Measurements from ENCODE around the gene SERF1A. TPM values are rescaled to one million over a fixed set of nuclear protein-coding genes. Genes with fewer than 3 reads are reported as not detected.
"Not testable (repeated sequence)": the region's sequence is repeated elsewhere in the genome, so short reads cannot be mapped to it uniquely, and the experiment has no call there.

Gene SERF1A
- total RNA-seq = 10 to 100 TPM in 1 of 4 donors, 1 to 10 TPM in 3; 7.6 to 16.2 (median 9.6) TPM

- intact Hi-C loops (cut with DNase I); H3K9me3 ChIP-seq; H3K27ac ChIP-seq (replicated peaks in 1 of 4); H3K4me3 ChIP-seq; DNase-seq (ENCODE audit: extremely low spot score); H3K27me3 ChIP-seq; H3K4me1 ChIP-seq; H3K36me3 ChIP-seq: not testable (repeated sequence)
- WGBS = no CpG with 5 or more reads among the region's 66 CpGs
These were observed at the start of gene SERF1A for GRCh38 chr5:70900533-70901271. Gene SERF1A (plus strand): TSS chr5:70900669. CDS start chr5:70900870, 201 bp downstream.

- H3K4me3 ChIP-seq; intact Hi-C loops (cut with DNase I); H3K27me3 ChIP-seq; DNase-seq (ENCODE audit: extremely low spot score); H3K36me3 ChIP-seq; H3K27ac ChIP-seq (replicated peaks in 1 of 4); H3K9me3 ChIP-seq; H3K4me1 ChIP-seq: not testable (repeated sequence)
- no CpG with 5 or more reads among the region's 2 CpGs for WGBS
These were observed 33.7 kb upstream of the SERF1A start for GRCh38 chr5:70866778-70867177.

GRCh38 chr5:70870626-70871025 is 29.8 kb upstream of the SERF1A start:
- H3K27ac ChIP-seq (replicated peaks in 1 of 4); H3K9me3 ChIP-seq; DNase-seq (ENCODE audit: extremely low spot score); H3K4me1 ChIP-seq; H3K27me3 ChIP-seq; intact Hi-C loops (cut with DNase I); H3K4me3 ChIP-seq; H3K36me3 ChIP-seq: not testable (repeated sequence)
- WGBS = no CpG with 5 or more reads among the region's 1 CpG

GRCh38 chr5:70896076-70896475 is 4.4 kb upstream of the SERF1A start:
- H3K4me1 ChIP-seq; H3K4me3 ChIP-seq; H3K27me3 ChIP-seq; DNase-seq (ENCODE audit: extremely low spot score); intact Hi-C loops (cut with DNase I); H3K9me3 ChIP-seq; H3K36me3 ChIP-seq; H3K27ac ChIP-seq (replicated peaks in 1 of 4): not testable (repeated sequence)
- no CpG with 5 or more reads among the region's 2 CpGs for WGBS

- intact Hi-C loops (cut with DNase I); H3K4me3 ChIP-seq; H3K27me3 ChIP-seq; H3K27ac ChIP-seq (replicated peaks in 1 of 4); H3K9me3 ChIP-seq; DNase-seq (ENCODE audit: extremely low spot score); H3K4me1 ChIP-seq; H3K36me3 ChIP-seq: not testable (repeated sequence)
- WGBS = no CpG with 5 or more reads among the region's 5 CpGs
These were observed 753 bp downstream of the SERF1A start for GRCh38 chr5:70901272-70901571.

GRCh38 chr5:70906624-70907023 is 6.2 kb downstream of the SERF1A start:
- H3K4me3 ChIP-seq; H3K27me3 ChIP-seq; H3K27ac ChIP-seq (replicated peaks in 1 of 4); H3K9me3 ChIP-seq; H3K36me3 ChIP-seq; DNase-seq (ENCODE audit: extremely low spot score); intact Hi-C loops (cut with DNase I); H3K4me1 ChIP-seq: not testable (repeated sequence)
- no CpG with 5 or more reads among the region's 5 CpGs for WGBS

GRCh38 chr5:70916829-70917228 is 16.4 kb downstream of the SERF1A start:
- DNase-seq (ENCODE audit: extremely low spot score); H3K4me3 ChIP-seq: not testable (repeated sequence)

GRCh38 chr5:70925211-70925562 is 24.7 kb downstream of the SERF1A start:
- H3K27ac ChIP-seq (replicated peaks in 1 of 4); H3K36me3 ChIP-seq; H3K9me3 ChIP-seq; H3K4me3 ChIP-seq; H3K4me1 ChIP-seq; intact Hi-C loops (cut with DNase I); DNase-seq (ENCODE audit: extremely low spot score); H3K27me3 ChIP-seq: not testable (repeated sequence)
- no CpG with 5 or more reads among the region's 16 CpGs for WGBS

More at GRCh38 chr5:70916829-70917228, 16.4 kb downstream of the SERF1A start:
- H3K27ac ChIP-seq (replicated peaks in 1 of 4); H3K9me3 ChIP-seq; H3K27me3 ChIP-seq; intact Hi-C loops (cut with DNase I); H3K4me1 ChIP-seq; H3K36me3 ChIP-seq: not testable (repeated sequence)

GRCh38 chr5:70931709-70932368 is 31.4 kb downstream of the SERF1A start:
- no CpG with 5 or more reads among the region's 6 CpGs for WGBS
- H3K27me3 ChIP-seq; H3K36me3 ChIP-seq; H3K4me3 ChIP-seq; intact Hi-C loops (cut with DNase I); H3K9me3 ChIP-seq; H3K4me1 ChIP-seq; H3K27ac ChIP-seq (replicated peaks in 1 of 4); DNase-seq (ENCODE audit: extremely low spot score): not testable (repeated sequence)

GRCh38 chr5:70932560-70932959 is 32.1 kb downstream of the SERF1A start:
- WGBS = no CpG with 5 or more reads among the region's 1 CpG
- intact Hi-C loops (cut with DNase I); H3K4me1 ChIP-seq: not testable (repeated sequence)

GRCh38 chr5:70953068-70953467 is 52.6 kb downstream of the SERF1A start:
- H3K27me3 ChIP-seq; H3K4me1 ChIP-seq; H3K36me3 ChIP-seq; intact Hi-C loops (cut with DNase I); H3K27ac ChIP-seq (replicated peaks in 1 of 4); H3K9me3 ChIP-seq; H3K4me3 ChIP-seq; DNase-seq (ENCODE audit: extremely low spot score): not testable (repeated sequence)
- WGBS = no CpG with 5 or more reads among the region's 10 CpGs

More at GRCh38 chr5:70932560-70932959, 32.1 kb downstream of the SERF1A start:
- H3K4me3 ChIP-seq; H3K27ac ChIP-seq (replicated peaks in 1 of 4); H3K36me3 ChIP-seq; H3K27me3 ChIP-seq; DNase-seq (ENCODE audit: extremely low spot score); H3K9me3 ChIP-seq: not testable (repeated sequence)
